Transverse colon (tissue), 4 donors: ENCODE data around the gene CAMSAP3. TPM values are rescaled to one million over a fixed set of nuclear protein-coding genes. Genes with fewer than 3 reads are reported as not detected.
A peak's percentile ranks its signal among the peaks of the same experiment; 100 is the strongest.

Source experiments
- DNase-seq: peaks from one replicate; pipeline ENCODE4 v3.0.0-alpha.2; 2019
- H3K27ac ChIP-seq, 4 donors: fragments of 200-600 bp; sonication (generic); 2 replicates each; pipeline ENCODE4 v1.5.1; 2016 to 2018; ENCODE audit warnings: inconsistent platforms in 4 of 4
- H3K27me3 ChIP-seq: fragments of 200-600 bp; sonication (generic); 2 replicates; pipeline ENCODE4 v1.5.1; 2017; ENCODE audit warnings: inconsistent platforms
- H3K36me3 ChIP-seq, 4 donors: fragments of 200-600 bp; sonication (generic); 2 replicates each; pipeline ENCODE4 v1.5.1; 2017 to 2019; ENCODE audit warnings: inconsistent platforms in 4 of 4
- H3K4me1 ChIP-seq, 4 donors: fragments of 200-600 bp; sonication (generic); 2 replicates each; pipeline ENCODE4 v1.5.1; 2017 to 2020; ENCODE audit warnings: inconsistent platforms in 4 of 4
- H3K4me3 ChIP-seq, 4 donors: fragments of 200-600 bp; sonication (generic); 1 replicate in 1 of 4; 2 replicates in 3 of 4; pipeline versions ENCODE4 v1.5.1 to v1.6.1; 2017 to 2019; ENCODE audit warnings: inconsistent platforms in 4 of 4
- H3K9me3 ChIP-seq, 2 donors: fragments of 200-600 bp; sonication (generic); 2 replicates each; pipeline ENCODE4 v1.5.1; 2017 to 2019; ENCODE audit warnings: inconsistent platforms in 2 of 2
- CTCF ChIP-seq, 5 experiments: fragments of 200-600 bp in 3 of 5; fragments of 450-650 bp in 2 of 5; sonication (generic) in 3 of 5; IDR thresholded peaks; 1 replicate in 2 of 5; 2 replicates in 3 of 5; pipeline ENCODE4 v1.5.1; 2016 to 2017; ENCODE audit warnings: antibody characterized with exemption in 5 of 5, inconsistent platforms in 3 of 5, mild to moderate bottlenecking in 2 of 5, moderate library complexity in 1 of 5
- EP300 ChIP-seq: sonication (generic); formaldehyde crosslinking; IDR thresholded peaks from one replicate; pipeline ENCODE4 v1.6.1; 2017; ENCODE audit warnings: antibody characterized with exemption, low read depth
- POLR2A ChIP-seq: fragments of 450-650 bp; IDR thresholded peaks from one replicate; pipeline ENCODE4 v1.6.1; 2016; ENCODE audit warnings: antibody characterized with exemption, mild to moderate bottlenecking, moderate library complexity
- POLR2AphosphoS5 ChIP-seq, 3 donors: sonication (generic); formaldehyde crosslinking; IDR thresholded peaks; one replicate each; pipeline ENCODE4 v1.6.1; 2016; ENCODE audit warnings: antibody characterized with exemption in 3 of 3
- WGBS, 2 donors: methylation state at CpG; one replicate each; pipeline ENCODE4 v1.1.5; 2018; ENCODE audit warnings: low coverage in 1 of 2; 5-methylcytosine and 5-hydroxymethylcytosine counted together
- in situ Hi-C, 4 donors: fragments of 200-750 bp; cut with MboI; loops; one replicate each; pipeline versions ENCODE4 v1.15.0 to v1.15.1; 2017; ENCODE audit warnings: low sequenced_read_pairs in 3 of 4, low pct_ligation_motif_present in 1 of 4, low pct_unique_long_range_greater_than_20kb in 1 of 4
- intact Hi-C: fragments of 100-400 bp; cut with DNase I; formaldehyde crosslinking; loops from one replicate; pipeline ENCODE4 v1.15.1; 2023; ENCODE audit warnings: low total_unique reads
- total RNA-seq, 4 donors: library from RNA; depleted of rRNA; stranded (reverse); fragments of >200 nt; gene quantifications; one replicate each; pipeline ENCODE4 v1.1.0, GENCODE V29; 2016

Gene CAMSAP3
- total RNA-seq, 4 donors from 2014 or later: 36.2 to 114 (median 61.6) TPM

- no peak for DNase-seq
- 81 to 83% methylated on average over 3 to 48 of the region's 48 CpGs for WGBS, 2 donors
- in situ Hi-C loops: no loop called here
- peaks cover 9 to 24% (median 20%) of the 10 kb centered on the region in 4 donors for H3K4me1 ChIP-seq
- H3K9me3 ChIP-seq: no peaks in the 10 kb centered on the region
- H3K36me3 ChIP-seq: peaks cover 0 to 24% (median 0%) of the 10 kb centered on the region in 4 donors
- no peaks in the 10 kb centered on the region for H3K27me3 ChIP-seq
- H3K4me3 ChIP-seq: no peak overlapping the region
- intact Hi-C loops: loop anchor here (10.0 kb wide), 1 partner anchor 1195 kb away; the partner anchor contains the start of gene KHSRP
- peak overlapping the region; percentile 70 to 86 (median 74) for H3K27ac ChIP-seq
- TF ChIP-seq POLR2AphosphoS5 (IDR thresholded peaks at IDR 0.05) (no peak), CTCF (IDR thresholded peaks at IDR 0.05) (no peak), EP300 (no peak), POLR2A (no peak)
Observed at GRCh38 chr19:7619671-7620441, 24.2 kb downstream of the CAMSAP3 start.

GRCh38 chr19:7620442-7621412 is 25.1 kb downstream of the CAMSAP3 start:
- no peak for TF ChIP-seq CTCF (IDR thresholded peaks at IDR 0.05)
- peaks cover 0 to 24% (median 0%) of the 10 kb centered on the region in 4 donors for H3K36me3 ChIP-seq
- no peak overlapping the region for H3K27ac ChIP-seq
- DNase-seq: no peak
- 91% methylated on average over 44 of the region's 57 CpGs; no CpG with 5 or more reads in 1 of the 2 donors for WGBS, 2 donors
- intact Hi-C loops: loop anchor here (10.0 kb wide), 1 partner anchor 1196 kb away; the partner anchor contains the start of gene KHSRP
- H3K4me3 ChIP-seq: no peak overlapping the region
- H3K9me3 ChIP-seq: no peaks in the 10 kb centered on the region
- H3K4me1 ChIP-seq: peaks cover 9 to 24% (median 20%) of the 10 kb centered on the region in 4 donors
- no peaks in the 10 kb centered on the region for H3K27me3 ChIP-seq
- in situ Hi-C loops: no loop called here

GRCh38 chr19:7622933-7623685 is 27.4 kb downstream of the CAMSAP3 start:
- peaks cover 9 to 27% (median 21%) of the 10 kb centered on the region in 4 donors for H3K4me1 ChIP-seq
- H3K27me3 ChIP-seq: no peaks in the 10 kb centered on the region
- DNase-seq: no peak
- TF ChIP-seq POLR2AphosphoS5 (IDR thresholded peaks at IDR 0.05) (no peak), POLR2A (no peak), CTCF (IDR thresholded peaks at IDR 0.05) (no peak), EP300 (no peak)
- no peaks in the 10 kb centered on the region for H3K9me3 ChIP-seq
- intact Hi-C loops (loop anchor here (10.0 kb wide), 1 partner anchor 1198 kb away; the partner anchor contains the start of gene KHSRP), in situ Hi-C loops (no loop called here)
- H3K4me3 ChIP-seq: no peak overlapping the region
- peaks cover 0 to 24% (median 0%) of the 10 kb centered on the region in 4 donors for H3K36me3 ChIP-seq
- 86% methylated on average over 4 to 16 of the region's 16 CpGs for WGBS, 2 donors
- no peak overlapping the region for H3K27ac ChIP-seq
